ENCODE measurements around the gene TMPRSS13. TPM values are rescaled to one million over a fixed set of nuclear protein-coding genes. Genes with fewer than 3 reads are reported as not detected.

Gene TMPRSS13
- total RNA-seq, 1 donor from 2014 or later, result 6.9 TPM

- peak; percentile 39 for DNase-seq (ENCODE audit: extremely low spot score, unreplicated experiment)
- Mint-ChIP-seq H3K36me3 (no peaks in the 10 kb centered on the region), H3K27ac (no peak overlapping the region), H3K4me3 (no peak overlapping the region), H3K4me1 (ENCODE audit: unreplicated experiment) (peaks cover 53% of the 10 kb centered on the region), H3K27me3 (peaks cover 42% of the 10 kb centered on the region), H3K9me3 (no peaks in the 10 kb centered on the region)
- no peak for TF ChIP-seq CTCF (conservative IDR thresholded peaks at IDR 0.05)
Observed at GRCh38 chr11:117883063-117883462, 46.1 kb downstream of the TMPRSS13 start.

- Mint-ChIP-seq H3K36me3 (no peaks in the 10 kb centered on the region), H3K9me3 (no peaks in the 10 kb centered on the region), H3K27me3 (peaks cover 44% of the 10 kb centered on the region), H3K4me1 (ENCODE audit: unreplicated experiment) (peaks cover 50% of the 10 kb centered on the region), H3K27ac (peak overlapping the region; percentile 62), H3K4me3 (peak overlapping the region; percentile 74)
- no peak for TF ChIP-seq CTCF (conservative IDR thresholded peaks at IDR 0.05)
- DNase-seq (ENCODE audit: extremely low spot score, unreplicated experiment), result peak; percentile 54
Observed at GRCh38 chr11:117882311-117882905, 46.8 kb downstream of the TMPRSS13 start.

GRCh38 chr11:117881217-117881616 lies 48.0 kb downstream of the TMPRSS13 start:
- Mint-ChIP-seq H3K4me1 (ENCODE audit: unreplicated experiment) (peaks cover 57% of the 10 kb centered on the region), H3K27me3 (peaks cover 50% of the 10 kb centered on the region), H3K9me3 (no peaks in the 10 kb centered on the region), H3K4me3 (no peak overlapping the region), H3K36me3 (no peaks in the 10 kb centered on the region), H3K27ac (no peak overlapping the region)
- no peak for TF ChIP-seq CTCF (conservative IDR thresholded peaks at IDR 0.05)
- no peak for DNase-seq (ENCODE audit: extremely low spot score, unreplicated experiment)

GRCh38 chr11:117879516-117880480 lies 49.4 kb downstream of the TMPRSS13 start:
- H3K27ac Mint-ChIP-seq, result no peak overlapping the region

GRCh38 chr11:117878939-117879475 lies 50.2 kb downstream of the TMPRSS13 start:
- Mint-ChIP-seq H3K4me1 (ENCODE audit: unreplicated experiment) (peaks cover 55% of the 10 kb centered on the region), H3K4me3 (no peak overlapping the region), H3K27ac (no peak overlapping the region), H3K9me3 (no peaks in the 10 kb centered on the region), H3K27me3 (peaks cover 67% of the 10 kb centered on the region), H3K36me3 (peaks cover 3% of the 10 kb centered on the region)
- DNase-seq (ENCODE audit: extremely low spot score, unreplicated experiment), result no peak
- no peak for TF ChIP-seq CTCF (conservative IDR thresholded peaks at IDR 0.05)

More at GRCh38 chr11:117879516-117880480, 49.4 kb downstream of the TMPRSS13 start:
- TF ChIP-seq CTCF (conservative IDR thresholded peaks at IDR 0.05), result no peak
- Mint-ChIP-seq H3K36me3 (peaks cover 3% of the 10 kb centered on the region), H3K4me1 (ENCODE audit: unreplicated experiment) (peaks cover 53% of the 10 kb centered on the region), H3K27me3 (peaks cover 64% of the 10 kb centered on the region), H3K4me3 (peak overlapping the region; percentile 34), H3K9me3 (no peaks in the 10 kb centered on the region)
- no peak for DNase-seq (ENCODE audit: extremely low spot score, unreplicated experiment)
